ENCODE measurements around the gene DNASE1L1. TPM values are rescaled to one million over a fixed set of nuclear protein-coding genes. Genes with fewer than 3 reads are reported as not detected.

DNASE1L1 gene
- total RNA-seq, 4 donors from 2014 or later: 15.9 to 156 (median 36.9) TPM

GRCh38 chrX:154354516-154354915 is 54.5 kb downstream of the DNASE1L1 start:
- Histone ChIP-seq H3K27ac (peak overlapping the region in 3 of 4 donors; percentile 58 to 99 (median 70)), H3K36me3 (peaks cover 0 to 5% (median 0%) of the 10 kb centered on the region in 4 donors), H3K4me1 (peaks cover 0 to 11% (median 5%) of the 10 kb centered on the region in 4 donors), H3K9me3 (no peaks in the 10 kb centered on the region), H3K27me3 (no peaks in the 10 kb centered on the region), H3K4me3 (no peak overlapping the region)
- TF ChIP-seq CTCF (IDR thresholded peaks at IDR 0.05) (no peak), POLR2AphosphoS5 (IDR thresholded peaks at IDR 0.05) (no peak), EP300 (IDR thresholded peaks at IDR 0.05; ENCODE audit: low read depth) (no peak), POLR2A (IDR thresholded peaks at IDR 0.05) (no peak)
- WGBS, 2 donors (ENCODE audit: low coverage in 1 of 2): 83% methylated on average over 13 of the region's 13 CpGs; no CpG with 5 or more reads in 1 of the 2 donors
- intact Hi-C loops (cut with DNase I; ENCODE audit: low total_unique reads): loop anchor here (5.0 kb wide), 1 partner anchor 43 kb away; the partner anchor contains the start of gene RPL10
- DNase-seq: no peak
- in situ Hi-C loops (cut with MboI; ENCODE audit: low pct_ligation_motif_present in 1 of 4, low pct_unique_long_range_greater_than_20kb in 1 of 4, low sequenced_read_pairs in 3 of 4): no loop called here

GRCh38 chrX:154354013-154354412 is 55.0 kb downstream of the DNASE1L1 start:
- peaks cover 0 to 11% (median 5%) of the 10 kb centered on the region in 4 donors for H3K4me1 ChIP-seq
- 77% methylated on average over 8 of the region's 14 CpGs; no CpG with 5 or more reads in 1 of the 2 donors for WGBS, 2 donors (ENCODE audit: low coverage in 1 of 2)
- no peak overlapping the region for H3K4me3 ChIP-seq
- peak overlapping the region in 3 of 4 donors; percentile 58 to 99 (median 70) for H3K27ac ChIP-seq
- H3K9me3 ChIP-seq: no peaks in the 10 kb centered on the region
- peaks cover 0 to 5% (median 0%) of the 10 kb centered on the region in 4 donors for H3K36me3 ChIP-seq
- DNase-seq: no peak
- intact Hi-C loops (cut with DNase I; ENCODE audit: low total_unique reads) (loop anchor here (5.0 kb wide), 1 partner anchor 43 kb away; the partner anchor contains the start of gene RPL10), in situ Hi-C loops (cut with MboI; ENCODE audit: low pct_ligation_motif_present in 1 of 4, low pct_unique_long_range_greater_than_20kb in 1 of 4, low sequenced_read_pairs in 3 of 4) (no loop called here)
- no peaks in the 10 kb centered on the region for H3K27me3 ChIP-seq
- peak in 1 of 3 donors; percentile 31 for TF ChIP-seq POLR2AphosphoS5 (IDR thresholded peaks at IDR 0.05)
- TF ChIP-seq EP300 (IDR thresholded peaks at IDR 0.05; ENCODE audit: low read depth): no peak

GRCh38 chrX:154353172-154353843 is 55.7 kb downstream of the DNASE1L1 start:
- in situ Hi-C loops (cut with MboI; ENCODE audit: low pct_ligation_motif_present in 1 of 4, low pct_unique_long_range_greater_than_20kb in 1 of 4, low sequenced_read_pairs in 3 of 4): no loop called here
- intact Hi-C loops (cut with DNase I; ENCODE audit: low total_unique reads): loop anchor here (5.0 kb wide), 1 partner anchor 44 kb away; the partner anchor contains the start of gene RPL10
- peaks cover 0 to 11% (median 5%) of the 10 kb centered on the region in 4 donors for H3K4me1 ChIP-seq
- peak overlapping the region in 3 of 4 donors; percentile 58 to 99 (median 70) for H3K27ac ChIP-seq
- TF ChIP-seq EP300 (IDR thresholded peaks at IDR 0.05; ENCODE audit: low read depth) (no peak), POLR2AphosphoS5 (IDR thresholded peaks at IDR 0.05) (no peak), POLR2A (IDR thresholded peaks at IDR 0.05) (no peak), CTCF (IDR thresholded peaks at IDR 0.05) (no peak)
- H3K27me3 ChIP-seq: no peaks in the 10 kb centered on the region
- H3K4me3 ChIP-seq: no peak overlapping the region
- WGBS, 2 donors (ENCODE audit: low coverage in 1 of 2): 80% methylated on average over 18 of the region's 24 CpGs; no CpG with 5 or more reads in 1 of the 2 donors
- H3K36me3 ChIP-seq: peaks cover 0 to 5% (median 0%) of the 10 kb centered on the region in 4 donors
- DNase-seq: no peak
- H3K9me3 ChIP-seq: no peaks in the 10 kb centered on the region

- Histone ChIP-seq H3K27ac (peak overlapping the region in 3 of 4 donors; percentile 58 to 99 (median 70)), H3K4me3 (no peak overlapping the region), H3K9me3 (no peaks in the 10 kb centered on the region), H3K4me1 (peaks cover 0 to 11% (median 5%) of the 10 kb centered on the region in 4 donors), H3K36me3 (peaks cover 0 to 5% (median 0%) of the 10 kb centered on the region in 4 donors), H3K27me3 (no peaks in the 10 kb centered on the region)
- intact Hi-C loops (cut with DNase I; ENCODE audit: low total_unique reads): loop anchor here (5.0 kb wide), 1 partner anchor 45 kb away; the partner anchor contains the start of gene RPL10
- DNase-seq: no peak
- in situ Hi-C loops (cut with MboI; ENCODE audit: low pct_ligation_motif_present in 1 of 4, low pct_unique_long_range_greater_than_20kb in 1 of 4, low sequenced_read_pairs in 3 of 4): no loop called here
- TF ChIP-seq POLR2AphosphoS5 (IDR thresholded peaks at IDR 0.05): no peak
- TF ChIP-seq POLR2A (IDR thresholded peaks at IDR 0.05): no peak
- no peak for TF ChIP-seq CTCF (IDR thresholded peaks at IDR 0.05)
- TF ChIP-seq EP300 (IDR thresholded peaks at IDR 0.05; ENCODE audit: low read depth): no peak
- 88% methylated on average over 13 of the region's 13 CpGs; no CpG with 5 or more reads in 1 of the 2 donors for WGBS, 2 donors (ENCODE audit: low coverage in 1 of 2)
These were observed 56.6 kb downstream of the DNASE1L1 start for GRCh38 chrX:154352466-154352865.

Measured in transverse colon (tissue), 4 donors.